Fibroblast of pulmonary artery (primary cell): ENCODE data around the gene WNK4.

Experiments
- DNase-seq: peaks from one replicate; pipeline ENCODE4 v3.0.0-alpha.2; 2010; ENCODE audit warnings: low read depth
- H3K4me3 ChIP-seq: replicated peaks from 2 replicates; pipeline ENCODE4 v1.5.1; 2011; ENCODE audit warnings: low read depth, mild to moderate bottlenecking, control low read depth, low read length, moderate library complexity
- TF ChIP-seq, protein P1 (sequence below): IDR thresholded peaks from 2 replicates; pipeline ENCODE4 v1.5.1; 2011; ENCODE audit warnings: mild to moderate bottlenecking, control low read depth, low read length, inconsistent platforms; ENCODE audit errors: missing control alignments

The WNK4 gene

GRCh38 chr17:42773290-42774035, 6.9 kb upstream of the WNK4 start, which contains the start of gene VPS25:
VPS25 (plus strand) TSS chr17:42773449; CDS start chr17:42773476, 27 bp downstream.
- H3K4me3 ChIP-seq, result peak within 1 kb of the TSS; percentile 95
- peak; percentile 88 for DNase-seq
- TF ChIP-seq, protein P1, sequence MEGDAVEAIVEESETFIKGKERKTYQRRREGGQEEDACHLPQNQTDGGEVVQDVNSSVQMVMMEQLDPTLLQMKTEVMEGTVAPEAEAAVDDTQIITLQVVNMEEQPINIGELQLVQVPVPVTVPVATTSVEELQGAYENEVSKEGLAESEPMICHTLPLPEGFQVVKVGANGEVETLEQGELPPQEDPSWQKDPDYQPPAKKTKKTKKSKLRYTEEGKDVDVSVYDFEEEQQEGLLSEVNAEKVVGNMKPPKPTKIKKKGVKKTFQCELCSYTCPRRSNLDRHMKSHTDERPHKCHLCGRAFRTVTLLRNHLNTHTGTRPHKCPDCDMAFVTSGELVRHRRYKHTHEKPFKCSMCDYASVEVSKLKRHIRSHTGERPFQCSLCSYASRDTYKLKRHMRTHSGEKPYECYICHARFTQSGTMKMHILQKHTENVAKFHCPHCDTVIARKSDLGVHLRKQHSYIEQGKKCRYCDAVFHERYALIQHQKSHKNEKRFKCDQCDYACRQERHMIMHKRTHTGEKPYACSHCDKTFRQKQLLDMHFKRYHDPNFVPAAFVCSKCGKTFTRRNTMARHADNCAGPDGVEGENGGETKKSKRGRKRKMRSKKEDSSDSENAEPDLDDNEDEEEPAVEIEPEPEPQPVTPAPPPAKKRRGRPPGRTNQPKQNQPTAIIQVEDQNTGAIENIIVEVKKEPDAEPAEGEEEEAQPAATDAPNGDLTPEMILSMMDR, result peak; percentile 15

DNA sequence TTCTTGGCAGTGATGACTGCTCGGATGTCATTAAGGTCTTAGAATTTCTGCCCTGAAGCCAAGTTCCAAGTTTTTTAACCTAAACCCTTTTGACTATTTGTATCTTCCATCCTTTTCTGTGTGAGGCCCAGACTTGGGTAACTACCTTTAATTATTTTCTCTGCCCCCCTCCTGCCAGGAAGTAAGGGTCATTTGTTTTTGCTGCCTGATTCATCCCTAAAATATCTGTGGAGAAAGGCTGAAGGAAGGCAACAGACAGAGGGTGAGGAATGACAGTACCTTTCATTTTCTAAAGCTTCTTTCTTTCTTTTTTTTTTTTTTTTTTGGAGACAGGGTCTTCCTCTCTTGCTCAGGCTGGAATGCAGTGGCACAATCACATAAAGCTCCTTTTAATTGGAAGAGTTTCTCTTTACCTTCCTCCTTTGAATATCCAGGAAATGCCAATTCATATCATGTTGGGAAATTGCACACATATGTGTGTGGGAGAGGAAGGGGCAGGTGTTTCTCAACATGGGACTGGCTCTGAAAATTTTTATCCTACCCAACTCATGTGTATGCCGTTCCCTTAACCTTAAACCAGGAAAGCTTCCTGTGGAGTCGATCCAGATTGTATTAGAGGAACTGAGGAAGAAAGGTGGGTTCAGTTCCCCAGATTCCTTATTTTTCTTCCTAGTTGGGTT, 6.2 kb upstream of the WNK4 start:
- TF ChIP-seq, protein P1, result no peak
- DNase-seq, result peak; percentile 53
- H3K4me3 ChIP-seq, result peak overlapping the region; percentile 95

DNA sequence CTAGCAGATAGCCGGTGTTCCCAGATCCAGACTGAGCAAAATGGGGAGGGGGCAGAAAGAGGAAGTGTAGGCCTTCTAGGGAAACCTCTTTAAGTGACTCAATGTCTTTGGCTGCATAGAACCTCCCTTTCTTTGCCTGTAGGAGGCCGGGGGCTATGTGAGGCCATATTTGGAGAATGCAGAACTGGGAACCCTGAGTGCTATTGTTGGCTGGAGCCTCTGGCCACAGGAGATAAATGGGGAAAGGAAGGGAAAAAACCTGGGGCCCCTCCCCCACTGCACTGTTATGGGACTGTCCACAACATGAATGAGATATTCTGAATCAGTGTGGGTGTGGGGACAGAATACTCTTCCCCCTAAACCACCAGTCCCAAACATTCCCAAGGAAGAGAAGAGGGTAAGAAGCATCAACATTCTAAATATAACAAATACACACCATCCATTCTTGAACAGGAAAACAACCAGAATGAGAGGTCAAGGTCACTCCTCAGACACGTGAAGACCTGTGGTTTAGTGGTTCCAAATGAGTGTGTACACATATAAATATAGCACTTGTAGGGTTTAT, 4.8 kb upstream of the WNK4 start:
- TF ChIP-seq, protein P1, result no peak
- H3K4me3 ChIP-seq, result no peak overlapping the region
- peak; percentile 74 for DNase-seq

- TF ChIP-seq, protein P1, result no peak
- no peak overlapping the region for H3K4me3 ChIP-seq
- DNase-seq, result no peak
These were observed 1.8 kb upstream of the WNK4 start for GRCh38 chr17:42778570-42778969.

DNA sequence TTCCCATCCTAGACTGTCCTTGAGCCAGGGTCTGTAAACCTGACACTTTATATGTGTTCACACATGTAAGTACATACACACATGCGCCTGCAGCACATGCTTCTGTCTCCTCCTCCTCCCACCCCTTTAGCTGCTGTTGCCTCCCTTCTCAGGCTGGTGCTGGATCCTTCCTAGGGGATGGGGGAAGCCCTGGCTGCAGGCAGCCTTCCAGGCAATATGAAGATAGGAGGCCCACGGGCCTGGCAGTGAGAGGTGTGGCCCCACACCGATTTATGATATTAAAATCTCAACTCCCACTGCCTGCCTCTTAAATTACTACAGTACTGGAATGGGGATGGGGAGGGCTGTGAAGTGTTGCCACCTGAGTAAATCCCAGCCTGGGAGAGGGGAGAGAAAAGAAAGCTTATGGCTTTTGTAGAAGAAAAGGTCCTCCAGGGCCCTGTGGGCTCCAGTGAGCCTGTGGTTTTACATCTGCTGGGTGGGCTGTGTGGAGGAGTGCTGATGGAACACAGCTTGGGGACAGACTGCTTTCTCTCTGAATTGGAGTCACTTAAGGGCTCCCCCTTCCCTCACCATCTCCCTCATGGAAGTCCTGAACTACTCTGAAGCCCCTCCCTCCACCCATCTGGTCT, 990 bp upstream of the WNK4 start:
- TF ChIP-seq, protein P1, result no peak
- H3K4me3 ChIP-seq, result no peak overlapping the region
- DNase-seq, result no peak

- no peak for DNase-seq
- TF ChIP-seq, protein P1, result no peak
- H3K4me3 ChIP-seq, result peak overlapping the region; percentile 70
These were observed 635 bp downstream of the WNK4 start for GRCh38 chr17:42780851-42781638.
